Activated T-helper 1 cell treated with Interleukin-2 at 50 U/mL for 16 hours (primary cell): ENCODE data around the gene ZBTB32.
"Not testable (repeated sequence)": the region's sequence is repeated elsewhere in the genome, so short reads cannot be mapped to it uniquely, and the experiment has no call there.

ENCODE experiments used
- DNase-seq: peaks from one replicate; pipeline ENCODE4 v3.0.0-alpha.2; 2020; ENCODE audit warnings: low read depth

Gene ZBTB32

DNA sequence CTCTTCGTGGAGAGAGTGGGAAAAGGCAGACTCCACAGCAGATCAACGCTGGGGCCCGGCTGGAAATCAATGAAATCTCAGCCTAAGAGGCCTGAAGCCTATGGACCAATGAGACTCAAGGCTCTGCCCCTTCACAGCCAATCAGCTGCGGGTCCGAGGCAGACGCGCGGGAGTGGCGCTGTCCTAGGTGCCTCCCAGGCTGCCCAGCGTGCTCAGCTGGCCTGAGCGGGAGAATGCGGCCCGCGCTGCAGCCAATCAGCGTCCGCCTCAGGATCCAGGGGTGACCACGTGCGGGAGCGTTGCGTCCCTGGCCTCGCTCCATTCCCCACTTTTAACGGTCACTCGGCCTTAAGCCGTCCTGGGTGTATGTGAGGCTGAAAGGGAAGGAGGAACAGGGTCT, at the start of gene ZBTB32:
TSS of gene ZBTB32 (plus strand) at position 341 of the 400 bp plus-strand sequence. CDS start 10,069 bp downstream, outside the sequence.
- DNase-seq, result no peak

DNA sequence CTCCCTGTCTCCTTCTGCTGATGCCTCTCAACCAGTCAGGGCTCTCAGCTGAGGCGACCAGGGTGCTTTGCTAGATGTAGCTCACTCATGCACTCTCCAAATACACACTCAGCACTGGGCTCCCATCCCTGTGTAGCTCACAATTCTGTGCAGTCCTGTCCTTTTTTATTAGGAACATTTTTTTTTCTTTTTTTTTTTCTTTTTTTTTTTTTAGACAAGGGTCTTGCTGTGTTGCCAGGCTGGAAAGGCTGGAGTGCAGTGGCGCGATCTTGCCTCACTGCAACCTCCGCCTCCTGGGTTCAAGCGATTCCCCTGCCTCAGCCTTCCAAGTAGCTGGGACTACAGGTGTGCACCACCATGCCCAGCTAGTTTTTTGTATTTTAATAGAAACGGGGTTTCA, 49.5 kb upstream of the ZBTB32 start:
- not testable (repeated sequence) for DNase-seq

DNA sequence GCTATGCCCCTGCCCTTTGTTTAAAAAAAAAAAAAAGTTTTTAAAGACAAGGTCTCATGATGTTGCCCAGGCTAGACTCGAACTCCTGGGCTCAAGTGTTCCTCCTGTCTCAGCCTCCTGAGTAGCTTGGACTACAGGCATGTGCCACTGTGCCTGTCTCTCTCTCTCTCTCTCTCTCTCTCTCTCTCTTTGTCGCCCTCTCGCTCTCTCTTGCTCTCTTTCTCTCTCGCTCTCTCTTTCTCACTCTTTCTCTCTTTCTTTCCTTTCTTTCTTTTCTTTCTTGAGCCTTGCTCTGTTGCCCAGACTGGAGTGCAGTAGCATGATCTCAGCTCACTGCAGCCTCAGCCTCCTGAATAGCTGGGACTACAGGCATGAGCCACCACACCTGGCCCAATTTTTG, 48.8 kb upstream of the ZBTB32 start:
- no peak for DNase-seq

GRCh38 chr19:35656700-35657099, 47.7 kb upstream of the ZBTB32 start:
- no peak for DNase-seq

- DNase-seq, result no peak
Observed at GRCh38 chr19:35657904-35658700, 46.3 kb upstream of the ZBTB32 start.

DNA sequence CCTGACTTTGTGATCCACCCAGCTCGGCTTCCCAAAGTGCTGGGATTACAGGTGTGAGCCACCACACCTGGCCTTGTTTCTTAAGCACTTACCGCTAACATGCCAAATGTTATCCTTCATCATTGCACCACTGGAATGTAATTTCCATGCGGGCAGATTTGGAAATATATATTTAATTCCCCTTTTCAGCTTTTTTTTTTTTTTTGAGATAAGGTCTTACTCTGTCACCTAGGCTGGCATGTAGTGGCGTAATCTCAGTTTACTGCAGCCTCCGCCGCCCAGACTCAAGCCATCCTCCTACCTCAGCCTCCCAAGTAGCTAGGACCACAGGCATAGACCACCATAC, 42.4 kb upstream of the ZBTB32 start:
- no peak for DNase-seq

- no peak for DNase-seq
Observed at GRCh38 chr19:35663981-35664380, 40.4 kb upstream of the ZBTB32 start.

- no peak for DNase-seq
Observed at GRCh38 chr19:35665157-35665556, 39.2 kb upstream of the ZBTB32 start.

- DNase-seq, result no peak
Observed at GRCh38 chr19:35665604-35666003, 38.8 kb upstream of the ZBTB32 start.

DNA sequence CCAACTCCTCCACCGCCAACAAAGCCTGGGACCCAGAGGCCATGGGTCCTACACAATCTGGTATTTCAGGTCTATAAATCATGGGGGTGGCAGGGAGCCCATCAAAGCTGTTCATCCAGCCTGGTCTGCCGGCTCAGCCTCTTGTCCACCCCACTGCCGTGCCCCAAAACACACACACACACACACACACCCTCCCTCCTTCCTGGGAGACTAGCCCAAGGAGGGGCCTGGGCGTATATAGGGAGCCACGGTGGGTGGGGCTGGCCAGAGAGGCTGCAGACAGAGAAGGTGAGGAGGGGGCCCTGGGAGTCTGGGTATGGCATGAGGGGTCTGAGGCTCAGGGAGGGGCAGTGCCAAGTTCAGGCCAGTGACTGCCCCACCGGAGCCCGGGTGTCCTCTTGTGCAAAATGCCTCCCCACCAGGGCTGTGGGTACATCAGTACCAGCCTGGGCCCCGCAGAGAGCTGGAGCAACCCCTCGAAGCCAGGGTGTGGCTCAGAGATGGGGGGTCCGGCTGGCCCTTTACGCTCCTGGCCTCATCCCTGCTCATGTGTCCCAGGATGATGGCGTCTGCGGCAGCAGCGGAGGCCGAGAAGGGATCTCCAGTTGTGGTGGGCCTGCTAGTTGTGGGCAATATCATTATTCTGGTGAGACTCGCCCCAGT, 38.0 kb upstream of the ZBTB32 start, which contains the start of gene UPK1A:
TSS of gene UPK1A (plus strand) at position 267 of the 663 bp plus-strand sequence. CDS start at position 563, 296 bp downstream.
- no peak for DNase-seq

GRCh38 chr19:35669566-35669965, 34.8 kb upstream of the ZBTB32 start:
- DNase-seq, result no peak

DNA sequence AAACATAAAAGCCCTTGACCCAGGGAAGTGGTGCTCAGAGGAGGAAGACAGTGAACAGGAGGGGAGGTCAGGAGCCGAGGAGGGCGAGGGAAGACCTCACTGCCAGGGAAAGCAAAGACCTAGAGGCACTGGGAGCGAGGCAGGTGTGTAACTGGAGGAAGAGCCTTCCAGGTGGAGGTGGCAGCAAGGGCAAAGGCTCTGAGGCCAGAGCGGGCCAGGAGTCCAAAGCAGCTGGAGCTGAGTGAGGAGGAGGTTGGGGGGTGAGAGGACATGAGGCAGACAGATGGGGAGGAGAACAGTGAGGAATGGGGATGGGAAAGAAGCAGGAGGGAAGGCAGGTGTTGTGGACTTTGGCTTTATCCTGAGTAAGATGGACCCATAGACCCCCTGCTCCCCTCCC, 34.4 kb upstream of the ZBTB32 start:
- no peak for DNase-seq

GRCh38 chr19:35670686-35671085, 33.7 kb upstream of the ZBTB32 start:
- no peak for DNase-seq

DNA sequence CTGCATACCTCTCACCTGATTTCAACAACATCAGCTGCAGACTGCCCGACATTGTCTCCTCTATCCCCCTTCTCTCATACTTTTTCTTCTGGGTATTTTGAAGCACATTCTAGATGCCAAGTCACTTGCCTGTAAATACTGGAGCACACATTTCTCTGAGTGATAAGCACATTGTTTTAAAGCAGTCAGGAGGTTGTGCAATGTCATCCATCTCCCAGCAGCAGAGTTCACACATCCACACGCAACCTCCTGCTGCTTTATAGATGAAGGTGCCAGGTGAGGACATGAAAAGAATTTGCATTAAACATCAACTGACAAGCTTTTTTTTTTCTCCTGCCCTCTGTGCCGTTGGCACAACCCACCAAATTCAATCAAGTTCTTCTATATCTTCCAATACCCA, 32.5 kb upstream of the ZBTB32 start:
- DNase-seq, result no peak

DNA sequence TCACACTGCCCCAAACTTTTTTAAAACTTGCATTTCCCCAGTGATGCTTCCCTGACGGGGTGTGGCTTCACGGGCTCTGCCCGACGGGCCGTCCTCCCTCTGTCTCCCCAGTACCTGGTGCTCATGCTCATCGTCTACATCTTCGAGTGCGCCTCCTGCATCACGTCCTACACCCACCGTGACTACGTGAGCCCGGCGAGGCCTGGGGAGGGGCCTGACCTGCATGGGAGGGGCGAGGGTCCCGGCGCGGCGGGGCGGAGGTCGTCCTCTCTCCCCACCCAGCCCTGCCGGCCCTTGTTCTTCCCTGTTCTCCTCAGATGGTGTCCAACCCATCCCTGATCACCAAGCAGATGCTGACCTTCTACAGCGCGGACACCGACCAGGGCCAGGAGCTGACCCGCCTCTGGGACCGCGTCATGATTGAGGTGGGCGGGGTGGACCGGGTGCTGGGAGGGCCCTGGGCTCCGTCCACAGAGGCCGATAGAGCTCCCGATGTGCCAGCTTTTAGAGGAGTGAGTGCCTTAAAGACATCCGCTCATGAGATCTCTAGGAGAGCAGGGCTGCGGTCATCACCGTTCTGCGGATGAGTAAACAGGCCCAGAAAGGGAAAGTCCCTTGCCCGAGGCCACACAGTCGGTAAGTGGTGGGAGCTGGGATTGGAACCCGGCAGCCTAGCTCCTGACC, 31.1 kb upstream of the ZBTB32 start:
- DNase-seq, result peak; percentile 15

DNA sequence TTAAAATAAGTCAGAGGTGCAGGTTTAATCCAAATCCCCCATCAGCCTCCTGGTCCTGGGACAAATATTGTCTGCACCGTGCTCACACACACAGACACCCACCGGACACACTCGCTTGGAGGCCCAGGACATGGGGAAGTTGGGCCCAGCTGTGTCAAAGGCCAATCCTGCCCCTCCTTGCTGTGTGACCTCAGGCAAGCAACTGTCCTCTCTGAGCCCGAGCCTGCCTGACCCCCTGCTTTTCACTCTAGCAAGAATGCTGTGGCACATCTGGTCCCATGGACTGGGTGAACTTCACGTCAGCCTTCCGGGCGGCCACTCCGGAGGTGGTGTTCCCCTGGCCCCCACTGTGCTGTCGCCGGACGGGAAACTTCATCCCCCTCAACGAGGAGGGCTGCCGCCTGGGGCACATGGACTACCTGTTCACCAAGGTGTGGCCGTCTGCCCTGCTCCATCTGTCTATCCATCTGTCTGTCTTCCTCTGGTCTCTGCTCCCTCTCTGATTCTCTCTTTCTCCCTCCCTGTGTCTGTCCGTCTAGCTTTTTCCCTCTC, 28.7 kb upstream of the ZBTB32 start:
- no peak for DNase-seq

GRCh38 chr19:35689836-35690235, 14.5 kb upstream of the ZBTB32 start:
- DNase-seq, result no peak

- not testable (repeated sequence) for DNase-seq
Observed at GRCh38 chr19:35691106-35691505, 13.3 kb upstream of the ZBTB32 start.

DNA sequence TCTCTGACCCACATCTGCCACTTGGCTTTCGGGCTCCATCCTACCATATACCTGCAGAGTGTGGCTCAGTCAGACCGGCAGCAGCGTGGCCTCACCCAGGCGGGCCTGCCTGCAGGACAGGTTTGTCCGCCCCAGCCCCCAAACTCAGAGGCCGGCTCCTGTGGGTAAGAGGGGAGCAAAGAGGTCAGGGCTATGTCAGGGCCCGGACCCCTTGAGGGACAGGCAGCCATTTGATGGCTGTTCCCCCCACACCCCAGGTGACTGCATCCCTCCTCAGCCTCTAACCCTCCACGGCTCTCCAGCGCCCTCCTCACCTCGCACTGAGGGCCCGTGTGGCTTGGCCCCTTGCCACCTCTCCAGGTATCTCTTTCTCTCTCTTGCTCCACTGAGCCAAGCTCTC, 12.3 kb upstream of the ZBTB32 start:
- DNase-seq, result no peak

GRCh38 chr19:35693422-35693821, 10.9 kb upstream of the ZBTB32 start:
- no peak for DNase-seq

GRCh38 chr19:35693835-35694599, 10.3 kb upstream of the ZBTB32 start:
- peak; percentile 81 for DNase-seq

GRCh38 chr19:35695895-35696422, 8.4 kb upstream of the ZBTB32 start:
- DNase-seq, result no peak
